ENCODE results near the gene RIOK1. TPM values are rescaled to one million over a fixed set of nuclear protein-coding genes. Genes with fewer than 3 reads are reported as not detected.

RIOK1 gene
- total and polyA plus RNA-seq, 2 of the 13 experiments (the other 11 are each of a cell fraction or from before 2014, with no cell fraction given): 9.4 to 37.8 TPM

DNA sequence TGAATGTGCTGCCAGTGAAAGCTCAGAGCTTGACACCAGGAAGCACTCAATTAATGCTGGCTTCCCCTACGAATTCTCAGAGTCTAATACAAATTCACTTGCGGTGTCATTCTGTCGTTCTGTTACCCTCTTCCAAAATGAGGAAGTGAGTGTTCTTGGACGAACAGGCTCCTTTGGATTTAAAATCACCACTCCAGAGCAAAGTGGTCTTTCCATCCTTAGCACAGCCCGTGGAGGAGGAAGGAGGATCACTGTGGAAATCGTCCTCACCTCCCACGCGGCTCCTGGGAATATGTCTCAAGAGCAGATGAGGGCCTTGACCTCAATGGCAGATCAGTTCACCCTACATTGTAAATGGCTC, 41.7 kb downstream of the RIOK1 start:
- 0 out of 2 replicates have a peak overlapping the region, but pooled peaks have one; percentile 46 for H3K9ac ChIP-seq (ENCODE audit: insufficient read depth, low read depth, low read length)
- no peak overlapping the region for H2AFZ ChIP-seq (ENCODE audit: low read length)
- H3K36me3 ChIP-seq (replicated peaks in 1 of 2; ENCODE audit: control insufficient read depth in 1 of 2, insufficient read depth in 2 of 2, low read length in 2 of 2): no peaks in the 10 kb centered on the region
- H3K9me3 ChIP-seq (ENCODE audit: low read length): no peaks in the 10 kb centered on the region
- no peak overlapping the region for H3K27ac ChIP-seq (ENCODE audit: extremely low read length, insufficient read depth, low read length)
- H3K4me2 ChIP-seq (ENCODE audit: low read depth, low read length): peak overlapping the region; percentile 88
- peaks cover 44% of the 10 kb centered on the region for H3K4me1 ChIP-seq (ENCODE audit: insufficient read depth, low read length)
- POLR2A ChIA-PET: interaction anchor here (1.0 to 1.7 kb wide), 6 partner anchors 12 to 150 kb away, joined by 3 to 9 read pairs (median 4); partner anchors contain the start of gene DSP
- H3K4me3 ChIP-seq (replicated peaks in 1 of 3; ENCODE audit: insufficient read depth in 1 of 3, low read depth in 2 of 3, low read length in 3 of 3): peak overlapping the region in 2 of 3 experiments; percentile 58 to 73; a peak in 4 of 6 replicates
- WGBS (ENCODE audit: low lambda C conversion rate): 34% methylated on average over 8 of the region's 8 CpGs
- no peaks in the 10 kb centered on the region for H3K79me2 ChIP-seq (ENCODE audit: insufficient read depth, low read length)
- intact Hi-C loops (cut with micrococcal nuclease; ENCODE audit: unreplicated experiment): loop anchor here (2.0 kb wide), 1 partner anchor 18 kb away; no protein-coding TSS in a partner anchor
- FAIRE-seq (no peak), ATAC-seq (no peak), DNase-seq (ENCODE audit: low spot score) (no peak)
- CTCF ChIA-PET (ENCODE audit: low intra/inter-chr PET ratio, low total read pairs): no interaction called here
- no peaks in the 10 kb centered on the region for H4K20me1 ChIP-seq (ENCODE audit: insufficient read depth, low read length)
- in situ Hi-C loops (cut with HindIII; ENCODE audit: extremely low pct_ligation_motif_present, low pct_unique_long_range_greater_than_20kb): loop anchor here (5.0 kb wide), 1 partner anchor 111 kb away; the partner anchor contains the start of gene DSP
- no TSS peak for BruUV-seq (replicated peaks)
- H3K27me3 ChIP-seq (ENCODE audit: control insufficient read depth in 1 of 2, insufficient read depth in 2 of 2, low read length in 2 of 2): 0 out of 5 replicates have a peak, but pooled peaks cover 0 to 5% of the 10 kb centered on the region in 2 experiments
- no peak for TF ChIP-seq ZNF777 (CRISPR knock-in tag; IDR thresholded peaks at IDR 0.05)
- TF ChIP-seq ZNF775 (CRISPR knock-in tag; IDR thresholded peaks at IDR 0.05; ENCODE audit: borderline replicate concordance): no peak
- TF ChIP-seq ZNF251 (CRISPR knock-in tag; IDR thresholded peaks at IDR 0.05): peak; percentile 47; the same call in 1 of the 2 replicates
- TF ChIP-seq, protein P1, sequence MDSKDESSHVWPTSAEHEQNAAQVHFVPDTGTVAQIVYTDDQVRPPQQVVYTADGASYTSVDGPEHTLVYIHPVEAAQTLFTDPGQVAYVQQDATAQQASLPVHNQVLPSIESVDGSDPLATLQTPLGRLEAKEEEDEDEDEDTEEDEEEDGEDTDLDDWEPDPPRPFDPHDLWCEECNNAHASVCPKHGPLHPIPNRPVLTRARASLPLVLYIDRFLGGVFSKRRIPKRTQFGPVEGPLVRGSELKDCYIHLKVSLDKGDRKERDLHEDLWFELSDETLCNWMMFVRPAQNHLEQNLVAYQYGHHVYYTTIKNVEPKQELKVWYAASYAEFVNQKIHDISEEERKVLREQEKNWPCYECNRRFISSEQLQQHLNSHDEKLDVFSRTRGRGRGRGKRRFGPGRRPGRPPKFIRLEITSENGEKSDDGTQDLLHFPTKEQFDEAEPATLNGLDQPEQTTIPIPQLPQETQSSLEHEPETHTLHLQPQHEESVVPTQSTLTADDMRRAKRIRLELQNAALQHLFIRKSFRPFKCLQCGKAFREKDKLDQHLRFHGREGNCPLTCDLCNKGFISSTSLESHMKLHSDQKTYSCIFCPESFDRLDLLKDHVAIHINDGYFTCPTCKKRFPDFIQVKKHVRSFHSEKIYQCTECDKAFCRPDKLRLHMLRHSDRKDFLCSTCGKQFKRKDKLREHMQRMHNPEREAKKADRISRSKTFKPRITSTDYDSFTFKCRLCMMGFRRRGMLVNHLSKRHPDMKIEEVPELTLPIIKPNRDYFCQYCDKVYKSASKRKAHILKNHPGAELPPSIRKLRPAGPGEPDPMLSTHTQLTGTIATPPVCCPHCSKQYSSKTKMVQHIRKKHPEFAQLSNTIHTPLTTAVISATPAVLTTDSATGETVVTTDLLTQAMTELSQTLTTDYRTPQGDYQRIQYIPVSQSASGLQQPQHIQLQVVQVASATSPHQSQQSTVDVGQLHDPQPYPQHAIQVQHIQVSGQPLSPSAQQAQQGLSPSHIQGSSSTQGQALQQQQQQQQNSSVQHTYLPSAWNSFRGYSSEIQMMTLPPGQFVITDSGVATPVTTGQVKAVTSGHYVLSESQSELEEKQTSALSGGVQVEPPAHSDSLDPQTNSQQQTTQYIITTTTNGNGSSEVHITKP (CRISPR knock-in tag; IDR thresholded peaks at IDR 0.05; ENCODE audit: low read depth): 0 out of 2 replicates have a peak, but pooled peaks have one; percentile 8
- no peak for TF ChIP-seq SP1 (IDR thresholded peaks at IDR 0.05)
- no peak; the same call in 1 of the 2 replicates for TF ChIP-seq SP1 (CRISPR knock-in tag; IDR thresholded peaks at IDR 0.05)
- TF ChIP-seq, protein P2, sequence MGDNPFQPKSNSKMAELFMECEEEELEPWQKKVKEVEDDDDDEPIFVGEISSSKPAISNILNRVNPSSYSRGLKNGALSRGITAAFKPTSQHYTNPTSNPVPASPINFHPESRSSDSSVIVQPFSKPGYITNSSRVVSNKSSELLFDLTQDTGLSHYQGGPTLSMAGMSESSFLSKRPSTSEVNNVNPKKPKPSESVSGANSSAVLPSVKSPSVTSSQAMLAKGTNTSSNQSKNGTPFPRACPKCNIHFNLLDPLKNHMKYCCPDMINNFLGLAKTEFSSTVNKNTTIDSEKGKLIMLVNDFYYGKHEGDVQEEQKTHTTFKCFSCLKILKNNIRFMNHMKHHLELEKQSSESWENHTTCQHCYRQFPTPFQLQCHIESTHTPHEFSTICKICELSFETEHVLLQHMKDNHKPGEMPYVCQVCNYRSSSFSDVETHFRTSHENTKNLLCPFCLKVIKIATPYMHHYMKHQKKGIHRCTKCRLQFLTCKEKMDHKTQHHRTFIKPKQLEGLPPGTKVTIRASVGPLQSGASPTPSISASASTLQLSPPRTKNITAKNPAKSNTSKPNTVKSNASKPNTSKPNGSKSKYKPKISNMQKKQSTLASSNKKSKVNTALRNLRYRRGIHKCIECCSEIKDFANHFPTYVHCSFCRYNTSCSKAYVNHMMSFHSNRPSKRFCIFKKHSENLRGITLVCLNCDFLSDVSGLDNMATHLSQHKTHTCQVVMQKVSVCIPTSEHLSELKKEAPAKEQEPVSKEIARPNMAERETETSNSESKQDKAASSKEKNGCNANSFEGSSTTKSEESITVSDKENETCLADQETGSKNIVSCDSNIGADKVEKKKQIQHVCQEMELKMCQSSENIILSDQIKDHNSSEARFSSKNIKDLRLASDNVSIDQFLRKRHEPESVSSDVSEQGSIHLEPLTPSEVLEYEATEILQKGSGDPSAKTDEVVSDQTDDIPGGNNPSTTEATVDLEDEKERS (CRISPR knock-in tag; IDR thresholded peaks at IDR 0.05): no peak
- TF ChIP-seq ZNF557 (CRISPR knock-in tag; IDR thresholded peaks at IDR 0.05): no peak
- no peak for TF ChIP-seq TEAD2 (CRISPR knock-in tag; IDR thresholded peaks at IDR 0.05)
- TF ChIP-seq, protein P3, sequence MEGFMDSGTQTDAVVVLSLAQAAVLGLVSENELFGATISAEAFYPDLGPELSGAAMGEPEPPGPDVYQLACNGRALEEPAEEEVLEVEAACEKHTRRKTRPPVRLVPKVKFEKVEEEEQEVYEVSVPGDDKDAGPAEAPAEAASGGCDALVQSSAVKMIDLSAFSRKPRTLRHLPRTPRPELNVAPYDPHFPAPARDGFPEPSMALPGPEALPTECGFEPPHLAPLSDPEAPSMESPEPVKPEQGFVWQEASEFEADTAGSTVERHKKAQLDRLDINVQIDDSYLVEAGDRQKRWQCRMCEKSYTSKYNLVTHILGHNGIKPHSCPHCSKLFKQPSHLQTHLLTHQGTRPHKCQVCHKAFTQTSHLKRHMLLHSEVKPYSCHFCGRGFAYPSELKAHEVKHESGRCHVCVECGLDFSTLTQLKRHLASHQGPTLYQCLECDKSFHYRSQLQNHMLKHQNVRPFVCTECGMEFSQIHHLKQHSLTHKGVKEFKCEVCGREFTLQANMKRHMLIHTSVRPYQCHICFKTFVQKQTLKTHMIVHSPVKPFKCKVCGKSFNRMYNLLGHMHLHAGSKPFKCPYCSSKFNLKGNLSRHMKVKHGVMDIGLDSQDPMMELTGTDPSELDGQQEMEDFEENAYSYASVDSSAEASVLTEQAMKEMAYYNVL (CRISPR knock-in tag; IDR thresholded peaks at IDR 0.05; ENCODE audit: borderline replicate concordance): no peak
- TF ChIP-seq, protein P4, sequence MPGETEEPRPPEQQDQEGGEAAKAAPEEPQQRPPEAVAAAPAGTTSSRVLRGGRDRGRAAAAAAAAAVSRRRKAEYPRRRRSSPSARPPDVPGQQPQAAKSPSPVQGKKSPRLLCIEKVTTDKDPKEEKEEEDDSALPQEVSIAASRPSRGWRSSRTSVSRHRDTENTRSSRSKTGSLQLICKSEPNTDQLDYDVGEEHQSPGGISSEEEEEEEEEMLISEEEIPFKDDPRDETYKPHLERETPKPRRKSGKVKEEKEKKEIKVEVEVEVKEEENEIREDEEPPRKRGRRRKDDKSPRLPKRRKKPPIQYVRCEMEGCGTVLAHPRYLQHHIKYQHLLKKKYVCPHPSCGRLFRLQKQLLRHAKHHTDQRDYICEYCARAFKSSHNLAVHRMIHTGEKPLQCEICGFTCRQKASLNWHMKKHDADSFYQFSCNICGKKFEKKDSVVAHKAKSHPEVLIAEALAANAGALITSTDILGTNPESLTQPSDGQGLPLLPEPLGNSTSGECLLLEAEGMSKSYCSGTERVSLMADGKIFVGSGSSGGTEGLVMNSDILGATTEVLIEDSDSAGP (CRISPR knock-in tag; IDR thresholded peaks at IDR 0.05; ENCODE audit: borderline replicate concordance): no peak
- TF ChIP-seq SPEN (CRISPR knock-in tag; IDR thresholded peaks at IDR 0.05; ENCODE audit: low read depth): 0 out of 2 replicates have a peak, but pooled peaks have one; percentile 46
- TF ChIP-seq KDM4B (CRISPR knock-in tag; IDR thresholded peaks at IDR 0.05): no peak
- TF ChIP-seq ZNF484 (CRISPR knock-in tag; IDR thresholded peaks at IDR 0.05; ENCODE audit: borderline replicate concordance, low read depth): no peak

All from HepG2 (cell line).